GM21526 (cell line): ENCODE results near the gene ARAF.
"Not testable (repeated sequence)": the region's sequence is repeated elsewhere in the genome, so short reads cannot be mapped to it uniquely, and the experiment has no call there.

Source experiments
- ATAC-seq: cut with Tn5 transposase; IDR thresholded peaks from one replicate; pipeline ENCODE4 v1.9.1; 2021; ENCODE audit warnings: moderate library complexity; ENCODE audit not compliant: unreplicated experiment, low FRiP score

Gene ARAF

GRCh38 chrX:47560934-47561658 lies at the start of gene ARAF:
Gene ARAF (plus strand): TSS chrX:47561205. CDS start chrX:47562968, 1,763 bp downstream.
- peak; percentile 83 for ATAC-seq

DNA sequence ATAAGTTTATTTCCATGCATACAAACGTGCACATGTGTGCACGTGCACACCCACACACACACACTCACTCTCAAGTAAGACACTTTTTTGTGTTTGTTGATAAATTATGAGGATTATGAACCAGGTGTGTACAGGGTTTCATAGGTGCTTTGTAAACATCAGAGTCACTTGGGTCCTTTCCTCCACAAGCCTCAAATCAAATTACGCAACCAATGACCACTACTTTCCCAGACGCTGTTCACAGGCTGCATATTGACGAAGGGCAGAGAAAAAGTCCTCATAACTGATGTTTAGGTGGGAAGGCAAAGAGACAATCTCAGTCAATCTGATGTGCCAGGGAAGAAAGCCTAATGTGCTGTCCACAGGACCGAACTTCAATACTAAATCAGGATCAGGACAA lies 48.6 kb upstream of the ARAF start:
- not testable (repeated sequence) for ATAC-seq

- ATAC-seq = peak; percentile 59
Measured at GRCh38 chrX:47513034-47513965, 47.7 kb upstream of the ARAF start.

DNA sequence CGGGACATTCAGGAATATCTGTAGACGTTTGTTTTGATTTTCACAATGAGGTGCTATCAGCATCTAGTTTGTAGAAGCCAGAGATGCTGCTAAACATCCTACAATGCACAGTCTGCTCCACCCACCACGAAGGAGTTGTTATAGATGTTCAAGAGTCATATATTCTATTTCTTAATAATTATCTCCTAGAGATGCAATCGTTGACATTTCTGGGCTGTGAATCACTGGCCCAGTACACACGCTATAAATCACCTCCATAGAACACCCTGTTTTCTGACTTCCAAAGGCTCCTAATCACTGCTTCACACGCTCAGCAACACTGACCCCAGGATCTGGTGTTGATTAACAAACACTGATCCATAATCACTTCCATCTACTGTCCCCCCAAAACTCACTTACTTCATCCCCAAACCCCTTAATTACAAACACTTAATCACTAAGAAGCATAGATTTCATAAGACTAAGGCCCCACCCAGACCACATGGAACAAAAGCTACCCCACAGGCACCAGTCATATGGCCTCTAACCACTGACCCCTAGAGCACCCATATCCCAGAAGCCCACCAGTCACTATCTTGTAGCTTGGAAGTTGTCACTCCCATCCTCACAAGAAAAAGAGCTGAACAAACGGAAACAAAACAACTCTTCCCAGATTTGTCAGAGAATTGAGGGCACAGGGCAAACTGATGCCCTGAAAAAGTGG lies 46.3 kb upstream of the ARAF start:
- no peak for ATAC-seq

GRCh38 chrX:47515941-47516665 lies 44.9 kb upstream of the ARAF start:
- no peak for ATAC-seq

GRCh38 chrX:47518144-47518543 lies 42.9 kb upstream of the ARAF start:
- no peak for ATAC-seq

GRCh38 chrX:47523297-47523696 lies 37.7 kb upstream of the ARAF start:
- peak; percentile 71 for ATAC-seq

DNA sequence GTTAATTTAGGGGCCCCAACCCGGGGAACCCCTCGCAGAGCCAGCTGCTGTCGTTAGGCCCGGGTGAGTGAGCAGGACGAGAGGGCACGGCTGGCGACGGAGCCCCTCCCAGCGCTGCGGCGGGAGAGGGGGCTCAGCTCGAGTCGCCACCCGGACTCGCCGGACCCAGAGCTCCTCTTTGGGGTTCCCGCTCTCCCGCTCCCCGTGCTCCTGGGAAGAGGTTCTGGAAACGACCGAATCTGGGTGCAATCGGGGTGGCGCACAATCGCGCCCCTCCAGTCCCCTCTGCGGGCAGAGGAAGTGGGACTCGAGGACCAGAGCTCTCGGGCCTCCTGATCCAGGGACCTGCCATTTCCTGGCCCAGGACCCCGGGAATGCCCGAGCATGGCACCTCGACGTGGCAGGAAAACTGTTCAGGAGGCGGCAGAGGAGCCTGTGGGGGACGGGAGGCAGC lies 37.3 kb upstream of the ARAF start:
- peak; percentile 21 for ATAC-seq

DNA sequence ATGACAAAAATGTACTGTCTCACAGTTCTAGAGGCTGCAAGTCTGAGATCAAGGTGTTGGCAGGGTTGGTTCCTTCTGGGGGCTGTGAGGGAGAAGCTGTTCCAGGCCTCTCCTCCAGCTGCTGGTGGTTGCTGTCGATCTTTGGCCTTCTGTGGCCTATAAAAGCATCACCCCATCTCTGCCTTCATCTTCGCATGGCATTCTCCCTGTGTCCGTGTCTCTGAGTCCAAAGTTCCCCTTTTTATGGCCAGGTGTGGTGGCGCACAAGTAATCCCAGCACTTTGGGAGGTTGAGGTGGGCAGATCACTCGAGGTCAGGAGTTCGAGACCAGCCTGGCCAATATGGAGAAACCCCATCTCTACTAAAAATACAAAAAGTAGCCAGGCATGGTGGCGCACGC lies 31.5 kb upstream of the ARAF start:
- ATAC-seq = no peak

DNA sequence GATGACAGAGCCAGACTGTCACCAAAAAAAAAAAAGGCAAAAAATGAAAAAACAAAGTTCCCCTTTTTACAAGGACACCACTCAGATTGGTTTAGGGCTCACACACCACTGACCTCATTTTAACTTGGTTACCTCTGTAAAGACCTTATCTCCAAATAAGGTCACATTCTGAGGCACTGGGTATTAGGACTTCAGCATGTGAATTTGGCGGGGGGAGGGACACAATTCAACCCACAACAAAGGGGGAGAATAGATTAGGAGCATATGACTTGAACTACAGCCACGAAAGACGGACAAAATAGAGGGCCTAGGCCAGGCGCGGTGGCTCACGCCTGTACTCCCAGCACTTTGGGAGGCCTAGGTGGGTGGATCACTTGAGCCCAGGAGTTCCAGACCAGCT lies 31.0 kb upstream of the ARAF start:
- ATAC-seq = no peak

- ATAC-seq = no peak
Measured at GRCh38 chrX:47539860-47540259, 21.1 kb upstream of the ARAF start.

DNA sequence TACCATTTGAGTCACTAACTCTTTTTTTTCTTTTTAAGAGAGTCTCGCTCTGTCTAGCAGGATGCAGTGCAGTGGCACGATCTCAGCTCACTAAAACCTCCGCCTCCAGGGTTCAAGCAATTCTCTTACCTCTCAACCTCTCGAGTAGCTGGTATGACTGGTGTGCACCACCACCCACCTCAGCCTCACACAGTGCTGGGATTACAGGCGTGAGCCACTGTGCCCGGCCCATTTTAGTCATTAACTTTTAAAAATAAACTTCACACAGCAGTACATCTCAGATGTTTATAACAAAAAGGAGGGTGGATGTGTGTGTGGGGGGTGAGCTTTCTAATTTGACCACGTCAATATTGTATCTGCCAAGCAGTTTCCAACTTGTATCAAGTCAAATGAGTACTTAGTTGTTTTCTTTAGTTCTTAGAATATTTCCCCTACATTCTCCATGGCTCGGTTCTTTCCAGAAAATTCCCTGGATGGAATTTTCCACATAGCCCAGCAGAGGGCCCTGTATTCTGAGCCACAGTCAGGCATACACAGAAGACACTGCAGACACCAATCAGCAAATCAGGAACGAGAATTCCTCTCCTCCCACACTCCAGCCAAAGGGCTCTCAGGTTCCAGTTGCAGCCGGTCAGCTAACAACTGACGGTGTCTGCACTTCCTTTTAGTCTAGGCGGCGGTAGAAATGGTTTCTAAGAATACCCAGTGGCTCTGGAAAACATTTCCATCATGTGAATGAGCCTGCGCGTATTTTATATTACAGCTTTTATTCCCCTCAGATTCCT lies 20.1 kb upstream of the ARAF start:
- no peak for ATAC-seq

GRCh38 chrX:47543496-47543895 lies 17.5 kb upstream of the ARAF start:
- ATAC-seq = no peak

DNA sequence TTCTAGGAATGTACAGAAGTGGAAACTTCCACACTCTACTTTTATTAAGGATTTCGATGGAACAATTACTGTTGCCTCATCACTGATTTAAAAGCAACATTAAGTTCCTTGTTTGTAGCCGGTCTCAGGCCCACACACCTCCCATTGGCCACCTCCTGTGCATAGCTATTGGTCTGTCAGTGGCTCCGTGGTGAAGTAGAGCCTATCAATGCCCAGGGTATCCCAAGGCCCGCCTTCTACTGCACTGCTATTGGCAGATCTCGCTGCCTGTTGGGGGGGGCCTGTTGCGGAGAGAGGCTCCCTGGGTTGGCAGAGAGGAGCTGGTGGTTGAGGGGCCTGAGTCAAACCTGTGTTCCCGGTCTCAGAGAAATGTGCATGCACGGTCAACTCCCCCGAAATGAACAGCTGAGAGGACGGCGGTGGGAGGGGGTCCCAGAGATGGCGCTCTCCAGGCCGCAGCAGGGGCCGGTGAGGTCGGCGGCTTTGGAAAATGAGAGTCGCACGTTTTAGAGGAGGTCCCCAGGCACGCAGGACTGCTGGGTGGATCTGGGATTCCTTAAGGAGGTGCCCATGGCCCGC lies 4.9 kb upstream of the ARAF start:
- peak; percentile 84 for ATAC-seq

DNA sequence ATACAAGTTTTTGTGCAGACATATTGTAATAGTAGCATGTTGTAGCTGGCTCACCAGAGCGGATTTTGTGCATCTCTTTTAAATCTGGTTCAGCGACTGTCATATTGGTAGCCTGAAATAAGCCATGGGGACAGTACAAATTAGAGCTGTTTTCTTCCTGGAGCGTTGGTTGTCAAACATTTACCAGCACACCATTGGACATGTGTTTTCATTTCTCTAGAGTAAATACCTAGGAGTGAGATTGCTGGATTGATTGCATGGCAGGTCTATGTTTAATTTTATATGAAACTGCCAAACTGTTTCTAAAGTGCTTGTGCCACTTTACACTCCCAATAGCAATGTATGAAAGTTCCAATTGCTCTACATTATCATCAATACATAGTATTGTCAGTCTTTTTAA lies 2.6 kb upstream of the ARAF start:
- ATAC-seq = no peak

DNA sequence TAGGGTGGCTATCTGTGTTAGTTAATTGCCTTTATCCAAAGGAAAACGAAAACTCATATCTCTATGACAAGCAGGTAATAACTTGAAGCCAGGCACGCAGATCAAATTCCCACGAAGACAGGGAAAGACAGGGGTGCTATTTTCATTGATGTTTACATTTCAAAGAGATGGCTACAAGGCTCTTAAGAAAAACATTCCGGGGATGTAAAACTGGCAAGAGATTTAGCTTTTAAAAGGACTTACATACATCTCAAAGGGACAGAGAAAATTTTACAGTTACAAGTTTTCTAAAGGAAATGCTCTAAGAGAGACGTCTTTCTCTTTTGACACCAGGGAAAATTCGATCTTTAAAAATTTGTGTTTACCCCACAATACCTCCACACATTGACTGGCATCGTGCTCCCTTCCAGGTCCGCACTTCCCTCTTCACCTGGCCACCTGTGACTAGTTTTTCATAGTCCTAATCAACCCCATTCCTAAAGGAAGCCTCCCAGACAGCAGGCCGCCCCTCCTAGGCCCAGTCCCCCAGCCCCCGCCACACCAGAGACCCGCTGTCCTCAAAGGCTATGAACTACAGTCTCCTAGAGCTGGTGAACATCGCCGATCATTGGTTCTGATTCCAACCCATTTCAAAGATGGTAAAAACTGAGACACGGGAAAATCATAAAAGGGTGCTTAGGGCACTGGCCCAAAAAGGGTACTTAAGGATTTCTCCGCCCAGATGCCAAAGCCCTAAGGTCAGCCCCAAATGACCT lies 649 bp upstream of the ARAF start:
- ATAC-seq = no peak

- no peak for ATAC-seq
Measured at GRCh38 chrX:47561659-47562151, 700 bp downstream of the ARAF start.

DNA sequence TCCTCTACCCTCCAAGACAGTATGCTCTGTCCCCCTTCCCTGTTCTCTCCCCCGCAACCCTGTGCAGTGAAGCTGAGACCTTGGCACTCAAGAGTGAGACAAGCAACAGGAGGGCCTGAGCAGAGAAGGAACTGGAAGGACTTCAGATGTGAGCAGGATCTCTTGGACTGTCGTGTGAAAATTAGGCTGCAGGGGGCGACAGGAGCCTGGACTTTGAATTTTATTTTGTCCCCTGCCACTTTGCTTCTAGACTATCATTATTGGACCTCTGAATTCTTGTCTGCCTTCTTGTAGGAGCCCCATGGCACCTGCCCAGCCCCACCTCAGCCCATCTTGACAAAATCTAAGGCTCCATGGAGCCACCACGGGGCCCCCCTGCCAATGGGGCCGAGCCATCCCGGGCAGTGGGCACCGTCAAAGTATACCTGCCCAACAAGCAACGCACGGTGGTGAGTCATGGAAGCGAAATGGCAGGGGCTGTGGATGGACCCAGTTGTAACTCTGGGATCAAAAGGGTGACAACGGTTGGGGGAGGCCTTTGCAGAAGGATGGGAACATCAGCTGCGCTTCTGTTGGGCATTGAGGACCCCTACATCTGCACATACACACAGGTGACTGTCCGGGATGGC lies 1.7 kb downstream of the ARAF start:
- no peak for ATAC-seq
